H9 (cell line): Measurements from ENCODE around the gene CCDC187. TPM values are rescaled to one million over a fixed set of nuclear protein-coding genes. Genes with fewer than 3 reads are reported as not detected.

Source experiments
- DNase-seq: peaks from one replicate; pipeline ENCODE4 v3.0.0-alpha.2; 2017
- H2AFZ ChIP-seq: one replicate; pipeline ENCODE4 v1.6.1; 2013; ENCODE audit warnings: mild to moderate bottlenecking, low read length, control low read depth, moderate library complexity
- H2AK5ac ChIP-seq: 2 replicates; pipeline ENCODE4 v1.6.1; 2013; ENCODE audit warnings: low read length, control low read depth, mixed read lengths; ENCODE audit not compliant: insufficient read length
- H2BK120ac ChIP-seq: one replicate; pipeline ENCODE4 v1.6.1; 2013; ENCODE audit warnings: low read depth, mild to moderate bottlenecking, low read length, control low read depth, inconsistent platforms; ENCODE audit not compliant: poor library complexity, severe bottlenecking
- H2BK12ac ChIP-seq: 2 replicates; pipeline ENCODE4 v1.6.1; 2013; ENCODE audit warnings: low read length, control low read depth, mixed read lengths, low read depth; ENCODE audit not compliant: insufficient read length
- H2BK15ac ChIP-seq: 2 replicates; pipeline ENCODE4 v1.6.1; 2013; ENCODE audit warnings: low read depth, low read length, control low read depth
- H2BK20ac ChIP-seq: one replicate; pipeline ENCODE4 v1.6.1; 2013; ENCODE audit warnings: low read depth, mild to moderate bottlenecking, low read length, control low read depth, inconsistent platforms; ENCODE audit not compliant: poor library complexity, severe bottlenecking
- H2BK5ac ChIP-seq: 2 replicates; pipeline ENCODE4 v1.6.1; 2013; ENCODE audit warnings: low read length, control low read depth, mixed read lengths; ENCODE audit not compliant: insufficient read length
- H3K14ac ChIP-seq: 2 replicates; pipeline ENCODE4 v1.6.1; 2013; ENCODE audit warnings: low read length, control low read depth; ENCODE audit not compliant: insufficient read depth
- H3K18ac ChIP-seq: 2 replicates; pipeline ENCODE4 v1.6.1; 2013; ENCODE audit warnings: low read depth, mild to moderate bottlenecking, mixed read lengths, low read length, control low read depth; ENCODE audit not compliant: insufficient read length
- H3K23ac ChIP-seq: 2 replicates; pipeline ENCODE4 v1.6.1; 2013; ENCODE audit warnings: low read length, control low read depth, mixed read lengths, low read depth; ENCODE audit not compliant: insufficient read length
- H3K23me2 ChIP-seq: 2 replicates; pipeline ENCODE4 v1.6.1; 2013; ENCODE audit warnings: low read depth, mild to moderate bottlenecking, mixed read lengths, low read length, control low read depth; ENCODE audit not compliant: insufficient read length, poor library complexity, severe bottlenecking
- H3K27ac ChIP-seq: 2 replicates; pipeline ENCODE4 v1.5.1; 2013; ENCODE audit warnings: low read length, control low read depth, mixed read lengths, low read depth; ENCODE audit not compliant: insufficient read length
- H3K27me3 ChIP-seq: 2 replicates; pipeline ENCODE4 v1.6.1; 2013; ENCODE audit warnings: low read length, control low read depth, inconsistent platforms; ENCODE audit not compliant: insufficient read depth
- H3K4ac ChIP-seq: 2 replicates; pipeline ENCODE4 v1.6.1; 2013; ENCODE audit warnings: low read depth, mild to moderate bottlenecking, control low read depth, inconsistent platforms, low read length, moderate library complexity
- H3K4me1 ChIP-seq: 2 replicates; pipeline ENCODE4 v1.6.1; 2013; ENCODE audit warnings: low read length, control low read depth, inconsistent platforms; ENCODE audit not compliant: insufficient read depth
- H3K4me2 ChIP-seq: 2 replicates; pipeline ENCODE4 v1.6.1; 2013; ENCODE audit warnings: low read length, control low read depth, mixed read lengths; ENCODE audit not compliant: insufficient read length, insufficient read depth
- H3K56ac ChIP-seq: 2 replicates; pipeline ENCODE4 v1.6.1; 2013; ENCODE audit warnings: low read depth, mild to moderate bottlenecking, mixed read lengths, low read length, control low read depth; ENCODE audit not compliant: insufficient read length
- H3K79me1 ChIP-seq: 2 replicates; pipeline ENCODE4 v1.6.1; 2013; ENCODE audit warnings: low read depth, mild to moderate bottlenecking, moderate library complexity, low read length, control low read depth, inconsistent platforms; ENCODE audit not compliant: insufficient read depth, poor library complexity, severe bottlenecking
- H3K79me2 ChIP-seq: 2 replicates; pipeline ENCODE4 v1.6.1; 2013; ENCODE audit warnings: low read length, control low read depth, inconsistent platforms; ENCODE audit not compliant: insufficient read depth
- H3K9ac ChIP-seq: 2 replicates; pipeline ENCODE4 v1.6.1; 2013; ENCODE audit warnings: low read length, control low read depth, mixed read lengths; ENCODE audit not compliant: insufficient read length; ENCODE audit errors: extremely low read depth
- H3K9me3 ChIP-seq: one replicate; pipeline ENCODE4 v1.6.1; 2013; ENCODE audit warnings: low read depth, low read length, inconsistent platforms; ENCODE audit not compliant: control insufficient read depth
- H3T11ph ChIP-seq: one replicate; pipeline ENCODE4 v1.6.1; 2013; ENCODE audit warnings: mild to moderate bottlenecking, low read length, control low read depth, inconsistent platforms
- H4K20me1 ChIP-seq: one replicate; pipeline ENCODE4 v1.6.1; 2013; ENCODE audit not compliant: control insufficient read depth, insufficient read length, insufficient read depth
- H4K5ac ChIP-seq: 2 replicates; pipeline ENCODE4 v1.6.1; 2013; ENCODE audit warnings: low read depth, mild to moderate bottlenecking, mixed read lengths, low read length, control low read depth; ENCODE audit not compliant: insufficient read length
- H4K8ac ChIP-seq: replicated peaks from 2 replicates; pipeline ENCODE4 v1.6.1; 2013; ENCODE audit warnings: low read length, control low read depth, mixed read lengths, low read depth; ENCODE audit not compliant: insufficient read length
- H4K91ac ChIP-seq: 2 replicates; pipeline ENCODE4 v1.6.1; 2013; ENCODE audit warnings: low read depth, mild to moderate bottlenecking, moderate library complexity, mixed read lengths, low read length, control low read depth; ENCODE audit not compliant: insufficient read length
- H3K27ac Mint-ChIP-seq, 3 experiments: 2 replicates in 2 of 3; 3 replicates in 1 of 3; pipeline ENCODE4 v1.8.0; 2020 to 2021; ENCODE audit warnings: mixed read lengths in 3 of 3, mild to moderate bottlenecking in 1 of 3, moderate library complexity in 1 of 3
- H3K27me3 Mint-ChIP-seq: 2 replicates; pipeline ENCODE4 v1.8.0; 2021; ENCODE audit warnings: low read depth, mild to moderate bottlenecking, moderate library complexity, mixed read lengths
- H3K36me3 Mint-ChIP-seq, 3 experiments: 2 replicates in 2 of 3; 3 replicates in 1 of 3; pipeline ENCODE4 v1.8.0; 2020 to 2021; ENCODE audit warnings: low read depth in 3 of 3, mixed read lengths in 3 of 3; ENCODE audit not compliant: insufficient read depth in 1 of 3
- H3K4me1 Mint-ChIP-seq, 2 experiments: 2 replicates each; pipeline ENCODE4 v1.8.0; 2020; ENCODE audit warnings: mixed read lengths in 2 of 2
- H3K4me3 Mint-ChIP-seq, 2 experiments: 2 replicates in 1 of 2; 3 replicates in 1 of 2; pipeline ENCODE4 v1.8.0; 2020 to 2021; ENCODE audit warnings: mild to moderate bottlenecking in 2 of 2, mixed read lengths in 2 of 2, moderate library complexity in 1 of 2
- H3K9me3 Mint-ChIP-seq, 2 experiments: 2 replicates in 1 of 2; 3 replicates in 1 of 2; pipeline ENCODE4 v1.8.0; 2020; ENCODE audit warnings: mild to moderate bottlenecking in 2 of 2, mixed read lengths in 2 of 2, moderate library complexity in 1 of 2
- WGBS: extraction: QIAGEN DNeasy Blood & Tissue Kit; methylation state at CpG from one replicate; pipeline ENCODE4 v1.1.7; 2013; ENCODE audit warnings: missing lambda C conversion rate, low lambda C conversion rate, mixed read lengths; ENCODE audit not compliant: insufficient read length; ENCODE audit errors: extremely low coverage; 5-methylcytosine and 5-hydroxymethylcytosine counted together
- total RNA-seq: library from RNA; stranded (reverse); gene quantifications from 2 replicates; pipeline ENCODE4 v1.2.1, GENCODE V29; 2021
- TF ChIP-seq, protein P1 (sequence below): fragments of 200-600 bp; sonication (generic); conservative IDR thresholded peaks from 3 replicates; pipeline ENCODE4 v1.8.0; 2021; ENCODE audit warnings: antibody characterized with exemption, mild to moderate bottlenecking

CCDC187 gene
- total RNA-seq, 1 experiment from 2014 or later: 0.07 TPM

DNA sequence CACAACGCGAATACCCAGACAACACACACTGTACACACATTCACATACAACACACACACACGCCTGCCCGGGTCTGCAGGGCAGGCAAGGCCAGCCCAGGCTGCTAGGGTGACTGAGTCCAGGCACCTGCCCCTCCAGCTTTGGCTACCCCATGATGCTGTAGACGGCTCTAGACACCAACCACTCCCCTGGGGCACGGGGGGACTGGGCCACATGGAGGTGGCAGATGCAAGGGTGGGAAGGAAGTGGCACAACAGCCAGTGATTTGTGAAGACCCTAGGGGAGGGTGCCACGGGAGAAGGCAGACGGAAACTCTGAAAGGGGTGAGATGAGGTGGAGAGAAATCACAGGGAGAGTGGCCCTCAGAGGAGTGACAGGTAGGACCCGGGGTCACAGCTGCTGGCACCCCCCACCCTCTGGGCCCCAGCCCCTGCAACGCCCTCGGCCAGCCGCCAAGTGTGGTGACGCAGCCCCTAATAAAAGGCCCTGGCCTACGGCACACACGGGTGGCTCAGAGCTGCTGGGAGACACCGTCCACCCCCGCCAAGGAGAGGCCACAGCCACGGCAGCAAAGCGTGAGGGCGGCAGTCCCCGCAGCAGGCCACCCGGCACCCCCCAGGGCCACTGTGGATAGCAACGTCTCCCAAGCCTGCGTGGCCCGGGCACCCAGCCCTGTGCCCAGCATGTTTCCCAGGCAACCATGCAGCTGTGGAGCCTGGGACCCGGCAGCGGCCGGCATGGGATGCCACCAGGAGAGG lies 6.6 kb upstream of the CCDC187 start:
- Histone ChIP-seq H2BK120ac (no peak overlapping the region), H2AK5ac (no peak overlapping the region), H4K5ac (no peak overlapping the region), H2BK5ac (no peak overlapping the region), H3K9me3 (no peaks in the 10 kb centered on the region), H3K27ac (no peak overlapping the region), H2BK20ac (no peak overlapping the region), H3K18ac (no peak overlapping the region), H3K79me1 (no peaks in the 10 kb centered on the region), H3T11ph (no peak overlapping the region), H3K4me1 (no peaks in the 10 kb centered on the region), H3K14ac (no peak overlapping the region), H3K4ac (no peak overlapping the region), H3K23me2 (no peaks in the 10 kb centered on the region), H4K8ac (no peak overlapping the region), H3K9ac (no peak overlapping the region), H3K4me2 (no peak overlapping the region), H4K91ac (no peak overlapping the region), H2BK12ac (no peak overlapping the region), H3K27me3 (no peaks in the 10 kb centered on the region), H3K79me2 (no peaks in the 10 kb centered on the region), H3K56ac (no peak overlapping the region), H2AFZ (no peak overlapping the region), H3K23ac (no peak overlapping the region), H4K20me1 (no peaks in the 10 kb centered on the region), H2BK15ac (no peak overlapping the region)
- TF ChIP-seq, protein P1, sequence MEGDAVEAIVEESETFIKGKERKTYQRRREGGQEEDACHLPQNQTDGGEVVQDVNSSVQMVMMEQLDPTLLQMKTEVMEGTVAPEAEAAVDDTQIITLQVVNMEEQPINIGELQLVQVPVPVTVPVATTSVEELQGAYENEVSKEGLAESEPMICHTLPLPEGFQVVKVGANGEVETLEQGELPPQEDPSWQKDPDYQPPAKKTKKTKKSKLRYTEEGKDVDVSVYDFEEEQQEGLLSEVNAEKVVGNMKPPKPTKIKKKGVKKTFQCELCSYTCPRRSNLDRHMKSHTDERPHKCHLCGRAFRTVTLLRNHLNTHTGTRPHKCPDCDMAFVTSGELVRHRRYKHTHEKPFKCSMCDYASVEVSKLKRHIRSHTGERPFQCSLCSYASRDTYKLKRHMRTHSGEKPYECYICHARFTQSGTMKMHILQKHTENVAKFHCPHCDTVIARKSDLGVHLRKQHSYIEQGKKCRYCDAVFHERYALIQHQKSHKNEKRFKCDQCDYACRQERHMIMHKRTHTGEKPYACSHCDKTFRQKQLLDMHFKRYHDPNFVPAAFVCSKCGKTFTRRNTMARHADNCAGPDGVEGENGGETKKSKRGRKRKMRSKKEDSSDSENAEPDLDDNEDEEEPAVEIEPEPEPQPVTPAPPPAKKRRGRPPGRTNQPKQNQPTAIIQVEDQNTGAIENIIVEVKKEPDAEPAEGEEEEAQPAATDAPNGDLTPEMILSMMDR: no peak
- Mint-ChIP-seq H3K27ac (no peak overlapping the region), H3K4me1 (no peaks in the 10 kb centered on the region), H3K4me3 (no peak overlapping the region), H3K9me3 (peaks cover 4 to 5% of the 10 kb centered on the region in 2 experiments), H3K27me3 (peaks cover 5% of the 10 kb centered on the region; the same call in 1 of the 2 replicates), H3K36me3 (peaks cover 0 to 10% (median 0%) of the 10 kb centered on the region in 3 experiments; a peak in 2 of 7 replicates)
- no peak for DNase-seq
- no CpG with 5 or more reads among the region's 28 CpGs for WGBS
